H9 (cell line): ENCODE measurements around the gene ZNF358. TPM values are rescaled to one million over a fixed set of nuclear protein-coding genes. Genes with fewer than 3 reads are reported as not detected.

ENCODE experiments used
- DNase-seq: peaks from one replicate; pipeline ENCODE4 v3.0.0-alpha.2; 2017
- H2AFZ ChIP-seq: one replicate; pipeline ENCODE4 v1.6.1; 2013; ENCODE audit warnings: mild to moderate bottlenecking, low read length, control low read depth, moderate library complexity
- H2AK5ac ChIP-seq: 2 replicates; pipeline ENCODE4 v1.6.1; 2013; ENCODE audit warnings: low read length, control low read depth, mixed read lengths; ENCODE audit not compliant: insufficient read length
- H2BK120ac ChIP-seq: one replicate; pipeline ENCODE4 v1.6.1; 2013; ENCODE audit warnings: low read depth, mild to moderate bottlenecking, low read length, control low read depth, inconsistent platforms; ENCODE audit not compliant: poor library complexity, severe bottlenecking
- H2BK12ac ChIP-seq: 2 replicates; pipeline ENCODE4 v1.6.1; 2013; ENCODE audit warnings: low read length, control low read depth, mixed read lengths, low read depth; ENCODE audit not compliant: insufficient read length
- H2BK15ac ChIP-seq: 2 replicates; pipeline ENCODE4 v1.6.1; 2013; ENCODE audit warnings: low read depth, low read length, control low read depth
- H2BK20ac ChIP-seq: one replicate; pipeline ENCODE4 v1.6.1; 2013; ENCODE audit warnings: low read depth, mild to moderate bottlenecking, low read length, control low read depth, inconsistent platforms; ENCODE audit not compliant: poor library complexity, severe bottlenecking
- H2BK5ac ChIP-seq: 2 replicates; pipeline ENCODE4 v1.6.1; 2013; ENCODE audit warnings: low read length, control low read depth, mixed read lengths; ENCODE audit not compliant: insufficient read length
- H3K14ac ChIP-seq: 2 replicates; pipeline ENCODE4 v1.6.1; 2013; ENCODE audit warnings: low read length, control low read depth; ENCODE audit not compliant: insufficient read depth
- H3K18ac ChIP-seq: 2 replicates; pipeline ENCODE4 v1.6.1; 2013; ENCODE audit warnings: low read depth, mild to moderate bottlenecking, mixed read lengths, low read length, control low read depth; ENCODE audit not compliant: insufficient read length
- H3K23ac ChIP-seq: 2 replicates; pipeline ENCODE4 v1.6.1; 2013; ENCODE audit warnings: low read length, control low read depth, mixed read lengths, low read depth; ENCODE audit not compliant: insufficient read length
- H3K23me2 ChIP-seq: 2 replicates; pipeline ENCODE4 v1.6.1; 2013; ENCODE audit warnings: low read depth, mild to moderate bottlenecking, mixed read lengths, low read length, control low read depth; ENCODE audit not compliant: insufficient read length, poor library complexity, severe bottlenecking
- H3K27ac ChIP-seq: 2 replicates; pipeline ENCODE4 v1.5.1; 2013; ENCODE audit warnings: low read length, control low read depth, mixed read lengths, low read depth; ENCODE audit not compliant: insufficient read length
- H3K27me3 ChIP-seq: 2 replicates; pipeline ENCODE4 v1.6.1; 2013; ENCODE audit warnings: low read length, control low read depth, inconsistent platforms; ENCODE audit not compliant: insufficient read depth
- H3K4ac ChIP-seq: 2 replicates; pipeline ENCODE4 v1.6.1; 2013; ENCODE audit warnings: low read depth, mild to moderate bottlenecking, control low read depth, inconsistent platforms, low read length, moderate library complexity
- H3K4me1 ChIP-seq: 2 replicates; pipeline ENCODE4 v1.6.1; 2013; ENCODE audit warnings: low read length, control low read depth, inconsistent platforms; ENCODE audit not compliant: insufficient read depth
- H3K4me2 ChIP-seq: 2 replicates; pipeline ENCODE4 v1.6.1; 2013; ENCODE audit warnings: low read length, control low read depth, mixed read lengths; ENCODE audit not compliant: insufficient read length, insufficient read depth
- H3K56ac ChIP-seq: 2 replicates; pipeline ENCODE4 v1.6.1; 2013; ENCODE audit warnings: low read depth, mild to moderate bottlenecking, mixed read lengths, low read length, control low read depth; ENCODE audit not compliant: insufficient read length
- H3K79me1 ChIP-seq: 2 replicates; pipeline ENCODE4 v1.6.1; 2013; ENCODE audit warnings: low read depth, mild to moderate bottlenecking, moderate library complexity, low read length, control low read depth, inconsistent platforms; ENCODE audit not compliant: insufficient read depth, poor library complexity, severe bottlenecking
- H3K79me2 ChIP-seq: 2 replicates; pipeline ENCODE4 v1.6.1; 2013; ENCODE audit warnings: low read length, control low read depth, inconsistent platforms; ENCODE audit not compliant: insufficient read depth
- H3K9ac ChIP-seq: 2 replicates; pipeline ENCODE4 v1.6.1; 2013; ENCODE audit warnings: low read length, control low read depth, mixed read lengths; ENCODE audit not compliant: insufficient read length; ENCODE audit errors: extremely low read depth
- H3K9me3 ChIP-seq: one replicate; pipeline ENCODE4 v1.6.1; 2013; ENCODE audit warnings: low read depth, low read length, inconsistent platforms; ENCODE audit not compliant: control insufficient read depth
- H3T11ph ChIP-seq: one replicate; pipeline ENCODE4 v1.6.1; 2013; ENCODE audit warnings: mild to moderate bottlenecking, low read length, control low read depth, inconsistent platforms
- H4K20me1 ChIP-seq: one replicate; pipeline ENCODE4 v1.6.1; 2013; ENCODE audit not compliant: control insufficient read depth, insufficient read length, insufficient read depth
- H4K5ac ChIP-seq: 2 replicates; pipeline ENCODE4 v1.6.1; 2013; ENCODE audit warnings: low read depth, mild to moderate bottlenecking, mixed read lengths, low read length, control low read depth; ENCODE audit not compliant: insufficient read length
- H4K8ac ChIP-seq: replicated peaks from 2 replicates; pipeline ENCODE4 v1.6.1; 2013; ENCODE audit warnings: low read length, control low read depth, mixed read lengths, low read depth; ENCODE audit not compliant: insufficient read length
- H4K91ac ChIP-seq: 2 replicates; pipeline ENCODE4 v1.6.1; 2013; ENCODE audit warnings: low read depth, mild to moderate bottlenecking, moderate library complexity, mixed read lengths, low read length, control low read depth; ENCODE audit not compliant: insufficient read length
- H3K27ac Mint-ChIP-seq, 3 experiments: 2 replicates in 2 of 3; 3 replicates in 1 of 3; pipeline ENCODE4 v1.8.0; 2020 to 2021; ENCODE audit warnings: mixed read lengths in 3 of 3, mild to moderate bottlenecking in 1 of 3, moderate library complexity in 1 of 3
- H3K27me3 Mint-ChIP-seq: 2 replicates; pipeline ENCODE4 v1.8.0; 2021; ENCODE audit warnings: low read depth, mild to moderate bottlenecking, moderate library complexity, mixed read lengths
- H3K36me3 Mint-ChIP-seq, 3 experiments: 2 replicates in 2 of 3; 3 replicates in 1 of 3; pipeline ENCODE4 v1.8.0; 2020 to 2021; ENCODE audit warnings: low read depth in 3 of 3, mixed read lengths in 3 of 3; ENCODE audit not compliant: insufficient read depth in 1 of 3
- H3K4me1 Mint-ChIP-seq, 2 experiments: 2 replicates each; pipeline ENCODE4 v1.8.0; 2020; ENCODE audit warnings: mixed read lengths in 2 of 2
- H3K4me3 Mint-ChIP-seq, 2 experiments: 2 replicates in 1 of 2; 3 replicates in 1 of 2; pipeline ENCODE4 v1.8.0; 2020 to 2021; ENCODE audit warnings: mild to moderate bottlenecking in 2 of 2, mixed read lengths in 2 of 2, moderate library complexity in 1 of 2
- H3K9me3 Mint-ChIP-seq, 2 experiments: 2 replicates in 1 of 2; 3 replicates in 1 of 2; pipeline ENCODE4 v1.8.0; 2020; ENCODE audit warnings: mild to moderate bottlenecking in 2 of 2, mixed read lengths in 2 of 2, moderate library complexity in 1 of 2
- CTCF ChIP-seq: fragments of 200-600 bp; sonication (generic); conservative IDR thresholded peaks from 3 replicates; pipeline ENCODE4 v1.8.0; 2021; ENCODE audit warnings: antibody characterized with exemption, mild to moderate bottlenecking
- WGBS: extraction: QIAGEN DNeasy Blood & Tissue Kit; methylation state at CpG from one replicate; pipeline ENCODE4 v1.1.7; 2013; ENCODE audit warnings: missing lambda C conversion rate, low lambda C conversion rate, mixed read lengths; ENCODE audit not compliant: insufficient read length; ENCODE audit errors: extremely low coverage; 5-methylcytosine and 5-hydroxymethylcytosine counted together
- total RNA-seq: library from RNA; stranded (reverse); gene quantifications from 2 replicates; pipeline ENCODE4 v1.2.1, GENCODE V29; 2021

ZNF358 gene
- total RNA-seq, 1 experiment from 2014 or later, result 40.5 TPM

GRCh38 chr19:7478173-7478842, 37.6 kb upstream of the ZNF358 start:
- Histone ChIP-seq H3K4me1 (no peaks in the 10 kb centered on the region; the same call in 1 of the 2 replicates), H3K23ac (no peak overlapping the region), H3K9ac (no peak overlapping the region), H4K5ac (no peak overlapping the region), H3K23me2 (peaks cover 3% of the 10 kb centered on the region), H4K8ac (no peak overlapping the region), H3K79me1 (no peaks in the 10 kb centered on the region), H3K27ac (no peak overlapping the region), H4K20me1 (no peaks in the 10 kb centered on the region), H3K4me2 (no peak overlapping the region), H2BK20ac (no peak overlapping the region), H2BK120ac (no peak overlapping the region), H3K56ac (no peak overlapping the region), H2AK5ac (no peak overlapping the region), H2BK5ac (no peak overlapping the region), H3T11ph (no peak overlapping the region), H3K4ac (no peak overlapping the region), H3K27me3 (no peaks in the 10 kb centered on the region), H3K9me3 (no peaks in the 10 kb centered on the region), H2BK12ac (no peak overlapping the region), H3K14ac (no peak overlapping the region; the same call in 1 of the 2 replicates), H4K91ac (no peak overlapping the region), H3K18ac (no peak overlapping the region), H2AFZ (no peak overlapping the region), H3K79me2 (no peaks in the 10 kb centered on the region), H2BK15ac (no peak overlapping the region)
- no peak for TF ChIP-seq CTCF
- no peaks in the 10 kb centered on the region for H3K27me3 Mint-ChIP-seq
- H3K4me1 Mint-ChIP-seq, result peaks cover 9 to 19% of the 10 kb centered on the region in 2 experiments
- H3K4me3 Mint-ChIP-seq, result no peak overlapping the region
- H3K36me3 Mint-ChIP-seq, result no peaks in the 10 kb centered on the region
- DNase-seq, result no peak
- no peak overlapping the region for H3K27ac Mint-ChIP-seq
- no CpG with 5 or more reads among the region's 26 CpGs for WGBS
- H3K9me3 Mint-ChIP-seq, result no peaks in the 10 kb centered on the region
